HepG2 (cell line): ENCODE data around the gene H6PD. TPM values are rescaled to one million over a fixed set of nuclear protein-coding genes. Genes with fewer than 3 reads are reported as not detected.

Experiments
- ATAC-seq: fragments of 200-7000 bp; cut with Tn5 transposase; 3 replicates; pipeline ENCODE4 v1.9.1; 2020; ENCODE audit warnings: mild to moderate bottlenecking, moderate library complexity
- BruUV-seq: library from RNA; stranded (reverse); fragments of 400-500 nt; replicated peaks from 2 replicates; lab custom pipeline; 2021; lab: Mats Ljungman, UMichigan
- CTCF ChIA-PET: fragments of 300-600 bp; formaldehyde crosslinking; extraction: SDS; loops from one replicate; lab custom pipeline; 2021; ENCODE audit warnings: low total read pairs, inconsistent platforms, low intra/inter-chr PET ratio; lab: Yijun Ruan, JAX
- POLR2A ChIA-PET: fragments of 350-600 bp; sonication (Branson Sonifier 250); formaldehyde crosslinking; loops from one replicate; lab custom pipeline; 2020; ENCODE audit warnings: antibody characterized with exemption, inconsistent platforms; lab: Yijun Ruan, JAX
- DNase-seq: peaks from one replicate; pipeline ENCODE4 v3.0.0-alpha.2; 2015; ENCODE audit warnings: low spot score
- FAIRE-seq: peaks from 3 replicates; lab custom pipeline; 2011; peaks lifted over from hg19 to GRCh38; lab: Jason Lieb, UNC
- H2AFZ ChIP-seq: one replicate; pipeline ENCODE4 v1.6.1; 2011; ENCODE audit warnings: low read length, inconsistent platforms
- H3K27ac ChIP-seq: fragments of 300-600 bp; 3 replicates; pipeline ENCODE4 v1.8.0; 2011; ENCODE audit warnings: mixed run types, mild to moderate bottlenecking, mixed read lengths, low read length, inconsistent platforms; ENCODE audit not compliant: insufficient read depth; ENCODE audit errors: extremely low read length
- H3K27me3 ChIP-seq, 2 experiments: fragments of 200-600 bp in 1 of 2; 2 replicates in 1 of 2; 3 replicates in 1 of 2; pipeline versions ENCODE4 v1.6.0 to v1.8.0; 2011; ENCODE audit warnings: low read length in 2 of 2, mild to moderate bottlenecking in 2 of 2, moderate library complexity in 2 of 2, inconsistent platforms in 1 of 2; ENCODE audit not compliant: insufficient read depth in 2 of 2, control insufficient read depth in 1 of 2
- H3K36me3 ChIP-seq, 2 experiments: fragments of 200-600 bp in 1 of 2; replicated peaks in 1 of 2; 2 replicates in 1 of 2; 3 replicates in 1 of 2; pipeline versions ENCODE4 v1.5.1 to v1.8.0; 2011; ENCODE audit warnings: low read length in 2 of 2, inconsistent platforms in 1 of 2; ENCODE audit not compliant: insufficient read depth in 2 of 2, control insufficient read depth in 1 of 2
- H3K4me1 ChIP-seq: 2 replicates; pipeline ENCODE4 v1.5.1; 2012; ENCODE audit warnings: low read length, inconsistent platforms; ENCODE audit not compliant: insufficient read depth
- H3K4me2 ChIP-seq: 2 replicates; pipeline ENCODE4 v1.6.0; 2011; ENCODE audit warnings: low read depth, low read length, inconsistent platforms
- H3K4me3 ChIP-seq, 3 experiments: fragments of 200-600 bp in 1 of 3; sonication (generic), shearing (Covaris generic) in 1 of 3; replicated peaks in 1 of 3; 2 replicates each; pipeline ENCODE4 v1.5.1; 2011 to 2016; ENCODE audit warnings: low read length in 3 of 3, inconsistent platforms in 2 of 3, low read depth in 2 of 3, mild to moderate bottlenecking in 2 of 3, control low read depth in 1 of 3, mixed read lengths in 1 of 3; ENCODE audit not compliant: insufficient read depth in 1 of 3
- H3K79me2 ChIP-seq: one replicate; pipeline ENCODE4 v1.6.1; 2011; ENCODE audit warnings: low read length, inconsistent platforms; ENCODE audit not compliant: insufficient read depth
- H3K9ac ChIP-seq: 2 replicates; pipeline ENCODE4 v1.6.0; 2011; ENCODE audit warnings: mild to moderate bottlenecking, low read depth, low read length, inconsistent platforms; ENCODE audit not compliant: insufficient read depth
- H3K9me3 ChIP-seq: 2 replicates; pipeline ENCODE4 v1.5.1; 2012; ENCODE audit warnings: mild to moderate bottlenecking, low read length
- H4K20me1 ChIP-seq: 2 replicates; pipeline ENCODE4 v1.6.0; 2011; ENCODE audit warnings: inconsistent platforms, mild to moderate bottlenecking, low read length, moderate library complexity; ENCODE audit not compliant: insufficient read depth
- ARID2 ChIP-seq: sonication (generic); formaldehyde crosslinking; IDR thresholded peaks from 2 replicates; pipeline ENCODE4 v1.8.1; 2022; ENCODE audit warnings: mild to moderate bottlenecking, missing genetic modification reagents, borderline replicate concordance
- ATM ChIP-seq: fragments of 450-650 bp; IDR thresholded peaks from 2 replicates; pipeline ENCODE4 v1.7.1; 2017; ENCODE audit warnings: mild to moderate bottlenecking, borderline replicate concordance
- CEBPZ ChIP-seq: IDR thresholded peaks from 2 replicates; pipeline ENCODE4 v1.6.1; 2012; ENCODE audit warnings: low read length, improper control_type of control experiment
- GMEB2 ChIP-seq: IDR thresholded peaks from 2 replicates; pipeline ENCODE4 v1.6.1; 2016; ENCODE audit warnings: missing biosample characterization, missing genetic modification reagents, low read depth
- HNRNPK ChIP-seq: fragments of 200-400 bp; formaldehyde crosslinking; IDR thresholded peaks from 2 replicates; pipeline ENCODE4 v1.6.1; 2018; ENCODE audit warnings: low read length, low read depth, moderate library complexity, mild to moderate bottlenecking; ENCODE audit not compliant: poor library complexity, severe bottlenecking
- NPAS2 ChIP-seq: sonication (generic); formaldehyde crosslinking; IDR thresholded peaks from 2 replicates; pipeline ENCODE4 v1.8.0; 2022; ENCODE audit warnings: mild to moderate bottlenecking, missing genetic modification reagents, borderline replicate concordance
- PRDM10 ChIP-seq: sonication (generic); formaldehyde crosslinking; IDR thresholded peaks from 2 replicates; pipeline ENCODE4 v1.4.0; 2020; ENCODE audit warnings: low read depth, missing genetic modification reagents
- THRA ChIP-seq: sonication (generic); formaldehyde crosslinking; IDR thresholded peaks from 2 replicates; pipeline ENCODE4 v1.4.0; 2020; ENCODE audit warnings: missing genetic modification reagents, borderline replicate concordance
- ZNF441 ChIP-seq: sonication (generic); formaldehyde crosslinking; IDR thresholded peaks from 2 replicates; pipeline ENCODE4 v1.7.0; 2021; ENCODE audit warnings: missing genetic modification reagents, borderline replicate concordance
- WGBS: methylation state at CpG from one replicate; pipeline ENCODE4 v1.1.6; 2017; ENCODE audit warnings: low lambda C conversion rate; 5-methylcytosine and 5-hydroxymethylcytosine counted together
- in situ Hi-C: cut with HindIII; loops from 2 replicates; pipeline ENCODE4 v1.10.0; 2017; ENCODE audit warnings: low pct_unique_long_range_greater_than_20kb; ENCODE audit not compliant: extremely low pct_ligation_motif_present
- intact Hi-C: fragments of 100-400 bp; cut with micrococcal nuclease; formaldehyde crosslinking; loops from one replicate; pipeline ENCODE4 v1.10.0; 2022; ENCODE audit not compliant: unreplicated experiment
- polyA plus RNA-seq, 8 experiments: library from polyadenylated mRNA; depleted of rRNA in 3 of 8; stranded (reverse) in 7 of 8; unstranded in 1 of 8; fragments of >200 nt; fragmentation: Illumina TruSeq in 4 of 8; extraction: Trizol in 4 of 8; gene quantifications; 2 replicates each; pipeline versions ENCODE4 v1.2.1 to v1.2.3, GENCODE V29; 2011 to 2016; ENCODE audit warnings: low read depth in 4 of 8, missing spikeins in 1 of 8, mixed read lengths in 1 of 8; ENCODE audit not compliant: insufficient read depth in 1 of 8
- total RNA-seq, 5 experiments: library from RNA; depleted of rRNA; stranded (reverse); fragments of >200 nt; fragmentation: Illumina TruSeq; extraction: Trizol; gene quantifications; 2 replicates each; pipeline ENCODE4 v1.2.3, GENCODE V29; 2016; ENCODE audit warnings: low read depth in 1 of 5

H6PD gene
- total and polyA plus RNA-seq, 2 of the 13 experiments (the other 11 are each of a cell fraction or from before 2014, with no cell fraction given), result 9.3 to 14.1 TPM

- TF ChIP-seq NPAS2 (CRISPR knock-in tag), result no peak
- TF ChIP-seq ZNF441, result no peak
- TF ChIP-seq THRA (CRISPR knock-in tag), result no peak
- TF ChIP-seq ATM, result no peak
These were observed 46.7 kb downstream of the H6PD start (continued) for GRCh38 chr1:9281071-9281827.

- ChIA-PET POLR2A (interaction anchor here (1.1 kb wide), 1 partner anchor 49 kb away, joined by 4 read pairs; no protein-coding TSS in a partner anchor), CTCF (no interaction called here)
- no peak overlapping the region for H3K4me3 ChIP-seq
- ATAC-seq (peak; percentile 46), FAIRE-seq (no peak), DNase-seq (no peak)
- no peaks in the 10 kb centered on the region for H3K36me3 ChIP-seq
- H3K9me3 ChIP-seq, result no peaks in the 10 kb centered on the region
- BruUV-seq, result no TSS peak
- no peak overlapping the region for H3K9ac ChIP-seq
- no peaks in the 10 kb centered on the region for H3K27me3 ChIP-seq
- H2AFZ ChIP-seq, result no peak overlapping the region
- H3K4me2 ChIP-seq, result no peak overlapping the region
- H3K79me2 ChIP-seq, result no peaks in the 10 kb centered on the region
- no peak overlapping the region for H3K27ac ChIP-seq
- 82% methylated on average over 3 of the region's 12 CpGs for WGBS
- H4K20me1 ChIP-seq, result no peaks in the 10 kb centered on the region
- intact Hi-C loops, result no loop called here
- in situ Hi-C loops, result no loop called here
- H3K4me1 ChIP-seq, result peaks cover 51% of the 10 kb centered on the region
- TF ChIP-seq PRDM10 (CRISPR knock-in tag), result no peak
- no peak for TF ChIP-seq ARID2 (CRISPR knock-in tag)
- peak; percentile 41 for TF ChIP-seq HNRNPK
- TF ChIP-seq CEBPZ, result no peak
- no peak for TF ChIP-seq NPAS2 (CRISPR knock-in tag)
- no peak for TF ChIP-seq GMEB2
These were observed 47.5 kb downstream of the H6PD start for GRCh38 chr1:9281908-9282695.
